A673 (cell line): ENCODE data around the gene ARL8A.
"Not testable (repeated sequence)": the region's sequence is repeated elsewhere in the genome, so short reads cannot be mapped to it uniquely, and the experiment has no call there.

Experiments
- EZH2 ChIP-seq: fragments of 200-600 bp; sonication (generic); IDR thresholded peaks from 2 replicates; pipeline ENCODE4 v1.6.1; 2017; ENCODE audit warnings: borderline replicate concordance, low read depth, mild to moderate bottlenecking, mixed read lengths, antibody characterized with exemption, low read length; ENCODE audit not compliant: poor library complexity, severe bottlenecking
- TF ChIP-seq, protein P1 (sequence below): fragments of 300-800, 200-600 bp; sonication (generic); conservative IDR thresholded peaks from 2 replicates; pipeline ENCODE4 v1.5.1; 2017; ENCODE audit warnings: low read depth, mild to moderate bottlenecking, antibody characterized with exemption, low read length, moderate library complexity, mixed read lengths

DNA sequence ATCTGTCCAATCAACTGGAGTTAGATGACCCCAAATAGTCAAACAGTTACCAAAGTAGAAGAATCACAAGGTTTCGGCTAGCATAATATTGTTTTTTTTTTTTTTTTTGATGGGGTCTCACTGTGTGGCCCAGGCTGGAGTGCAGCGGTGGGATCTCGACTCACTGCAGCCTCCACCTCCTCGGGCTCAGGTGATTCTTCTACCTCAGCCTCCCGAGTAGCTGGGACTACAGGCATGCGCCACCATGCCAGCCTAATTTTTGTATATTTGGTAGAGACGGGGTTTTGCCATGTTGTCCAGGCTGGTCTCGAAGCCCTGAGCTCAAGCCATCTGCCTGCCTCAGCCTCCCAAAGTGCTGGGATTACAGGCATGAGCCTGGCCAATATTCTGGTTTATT lies 1.2 kb upstream of the ARL8A start:
- TF ChIP-seq EZH2: not testable (repeated sequence)
- TF ChIP-seq, protein P1, sequence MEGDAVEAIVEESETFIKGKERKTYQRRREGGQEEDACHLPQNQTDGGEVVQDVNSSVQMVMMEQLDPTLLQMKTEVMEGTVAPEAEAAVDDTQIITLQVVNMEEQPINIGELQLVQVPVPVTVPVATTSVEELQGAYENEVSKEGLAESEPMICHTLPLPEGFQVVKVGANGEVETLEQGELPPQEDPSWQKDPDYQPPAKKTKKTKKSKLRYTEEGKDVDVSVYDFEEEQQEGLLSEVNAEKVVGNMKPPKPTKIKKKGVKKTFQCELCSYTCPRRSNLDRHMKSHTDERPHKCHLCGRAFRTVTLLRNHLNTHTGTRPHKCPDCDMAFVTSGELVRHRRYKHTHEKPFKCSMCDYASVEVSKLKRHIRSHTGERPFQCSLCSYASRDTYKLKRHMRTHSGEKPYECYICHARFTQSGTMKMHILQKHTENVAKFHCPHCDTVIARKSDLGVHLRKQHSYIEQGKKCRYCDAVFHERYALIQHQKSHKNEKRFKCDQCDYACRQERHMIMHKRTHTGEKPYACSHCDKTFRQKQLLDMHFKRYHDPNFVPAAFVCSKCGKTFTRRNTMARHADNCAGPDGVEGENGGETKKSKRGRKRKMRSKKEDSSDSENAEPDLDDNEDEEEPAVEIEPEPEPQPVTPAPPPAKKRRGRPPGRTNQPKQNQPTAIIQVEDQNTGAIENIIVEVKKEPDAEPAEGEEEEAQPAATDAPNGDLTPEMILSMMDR: not testable (repeated sequence)
